ENCODE data around the gene CHL1.

- TF ChIP-seq CTCF (conservative IDR thresholded peaks at IDR 0.05; ENCODE audit: low read depth, low read length) (no peak), EZH2 (IDR thresholded peaks at IDR 0.05; ENCODE audit: borderline replicate concordance, low read depth, low read length, poor library complexity, severe bottlenecking) (no peak)
Measured at GRCh38 chr3:385151-385550, 188.6 kb downstream of the CHL1 start.
